Iris pigment epithelial cell (primary cell): ENCODE results near the gene BHLHE23.

Experiments used
- DNase-seq: peaks from one replicate; pipeline ENCODE4 v3.0.0-alpha.2; 2011; ENCODE audit warnings: low read depth

The BHLHE23 gene

GRCh38 chr20:62971950-62972844 is 34.6 kb downstream of the BHLHE23 start:
- peak; percentile 76 for DNase-seq

GRCh38 chr20:62971211-62971949 is 35.4 kb downstream of the BHLHE23 start:
- no peak for DNase-seq

GRCh38 chr20:62970307-62971210 is 36.2 kb downstream of the BHLHE23 start:
- DNase-seq = no peak

- DNase-seq = no peak
Observed at GRCh38 chr20:62969939-62970306, 36.8 kb downstream of the BHLHE23 start.

- DNase-seq = no peak
Observed at GRCh38 chr20:62969179-62969760, 37.5 kb downstream of the BHLHE23 start.

- DNase-seq = no peak
Observed at GRCh38 chr20:62968378-62969178, 38.2 kb downstream of the BHLHE23 start.

GRCh38 chr20:62967628-62968351 is 39.0 kb downstream of the BHLHE23 start:
- no peak for DNase-seq

- no peak for DNase-seq
Observed at GRCh38 chr20:62967149-62967501, 39.6 kb downstream of the BHLHE23 start.

GRCh38 chr20:62966212-62967148 is 40.3 kb downstream of the BHLHE23 start:
- no peak for DNase-seq

GRCh38 chr20:62965363-62965771 is 41.4 kb downstream of the BHLHE23 start:
- no peak for DNase-seq

GRCh38 chr20:62964700-62965099 is 42.1 kb downstream of the BHLHE23 start:
- no peak for DNase-seq

- no peak for DNase-seq
Observed at GRCh38 chr20:62963614-62964397, 43.0 kb downstream of the BHLHE23 start.

- no peak for DNase-seq
Observed at GRCh38 chr20:62962891-62963613, 43.7 kb downstream of the BHLHE23 start.

- no peak for DNase-seq
Observed at GRCh38 chr20:62962221-62962879, 44.4 kb downstream of the BHLHE23 start.

GRCh38 chr20:62961799-62962198 is 45.0 kb downstream of the BHLHE23 start:
- DNase-seq = no peak

- DNase-seq = no peak
Observed at GRCh38 chr20:62961310-62961783, 45.4 kb downstream of the BHLHE23 start.
